GF-D8 (cell line): ENCODE measurements around the gene OR2M3.
"Not testable (repeated sequence)": the region's sequence is repeated elsewhere in the genome, so short reads cannot be mapped to it uniquely, and the experiment has no call there.

Source experiments
- DNase-seq: peaks from one replicate; lab custom pipeline; 2025; lab: John Stamatoyannopoulos, UW

The OR2M3 gene, protein sequence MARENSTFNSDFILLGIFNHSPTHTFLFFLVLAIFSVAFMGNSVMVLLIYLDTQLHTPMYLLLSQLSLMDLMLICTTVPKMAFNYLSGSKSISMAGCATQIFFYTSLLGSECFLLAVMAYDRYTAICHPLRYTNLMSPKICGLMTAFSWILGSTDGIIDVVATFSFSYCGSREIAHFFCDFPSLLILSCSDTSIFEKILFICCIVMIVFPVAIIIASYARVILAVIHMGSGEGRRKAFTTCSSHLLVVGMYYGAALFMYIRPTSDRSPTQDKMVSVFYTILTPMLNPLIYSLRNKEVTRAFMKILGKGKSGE

DNA sequence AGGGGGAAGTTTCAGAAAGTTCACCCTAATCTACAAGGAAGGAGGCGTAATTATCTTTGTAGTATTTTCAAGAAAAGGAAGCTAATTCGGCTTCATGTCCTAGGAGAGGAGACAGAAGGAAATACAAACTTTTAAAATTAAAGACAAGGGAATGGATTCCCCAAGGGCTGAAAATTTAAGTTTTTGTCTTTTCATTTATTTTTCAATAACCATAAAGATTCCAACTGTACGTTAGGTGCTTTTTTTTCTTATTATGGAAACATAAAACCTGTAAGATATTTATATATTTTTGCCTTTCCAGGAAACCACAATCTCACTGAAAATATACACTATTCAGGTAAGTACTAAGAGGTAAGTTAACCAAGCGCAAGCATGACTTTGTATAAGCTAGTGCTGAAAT, at the start of gene OR2M3:
TSS of gene OR2M3 (plus strand) at position 301 of the 400 bp plus-strand sequence. CDS start 5,803 bp downstream, outside the sequence.
- no peak for DNase-seq

DNA sequence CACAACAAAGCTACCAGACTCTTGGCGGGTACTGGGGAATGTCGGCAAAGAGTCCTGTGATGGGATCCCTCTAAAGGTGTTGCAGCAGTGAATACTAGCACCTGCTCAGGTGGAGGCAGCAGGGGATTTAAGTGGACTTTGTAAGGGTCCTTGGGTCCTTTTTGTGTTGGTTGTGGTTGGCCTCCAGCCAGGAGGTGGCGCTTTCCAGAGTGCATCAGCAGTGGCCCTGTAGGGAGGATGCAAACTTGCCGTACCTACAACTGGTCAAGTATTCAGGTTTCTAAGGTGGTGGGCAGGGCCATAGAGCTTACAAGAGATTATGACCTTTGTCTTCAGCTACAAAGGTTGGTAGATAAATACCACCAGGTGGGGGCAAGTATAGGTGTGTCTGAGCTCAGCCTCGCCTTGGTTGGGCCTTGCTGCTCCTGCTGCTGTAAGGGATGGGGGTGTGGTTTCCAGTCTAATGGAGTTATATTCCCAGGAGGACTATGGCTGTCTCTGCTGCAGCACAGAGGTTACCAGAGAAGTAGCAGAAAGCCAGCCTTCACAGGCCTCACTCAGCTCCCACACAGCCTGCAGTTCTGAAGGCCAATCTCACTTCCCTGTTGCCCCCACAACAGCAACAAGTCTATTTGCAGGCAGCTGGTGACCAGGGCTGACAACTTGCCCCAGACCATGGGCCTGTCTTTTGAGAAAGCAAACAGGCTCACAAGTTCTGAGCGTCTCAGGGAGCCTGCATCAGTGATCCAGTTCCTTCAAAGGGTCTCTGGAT, 44.8 kb upstream of the OR2M3 start:
- DNase-seq: no peak

DNA sequence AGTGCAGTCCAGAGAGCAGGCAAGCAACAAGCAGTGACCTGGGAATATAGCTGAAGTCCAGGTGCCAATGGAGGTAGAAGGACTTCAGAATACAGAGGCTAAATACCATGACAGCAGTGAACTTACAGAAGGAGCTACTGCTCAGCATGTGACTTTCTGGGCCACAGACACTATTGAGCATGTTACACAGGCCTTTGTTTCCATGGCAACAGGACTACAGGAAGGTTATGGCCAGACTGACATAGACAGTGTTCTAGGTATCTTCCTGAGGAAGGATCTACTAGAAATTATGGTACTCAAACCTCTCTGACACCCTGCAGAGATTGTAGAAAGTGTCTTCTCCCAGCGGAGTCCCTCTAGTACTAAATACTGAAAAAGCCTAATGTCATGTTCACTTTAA, 41.1 kb upstream of the OR2M3 start:
- DNase-seq: no peak

- DNase-seq: no peak
These were observed 38.3 kb upstream of the OR2M3 start for GRCh38 chr1:248158758-248159157.

GRCh38 chr1:248164031-248164430, 33.0 kb upstream of the OR2M3 start:
- no peak for DNase-seq

DNA sequence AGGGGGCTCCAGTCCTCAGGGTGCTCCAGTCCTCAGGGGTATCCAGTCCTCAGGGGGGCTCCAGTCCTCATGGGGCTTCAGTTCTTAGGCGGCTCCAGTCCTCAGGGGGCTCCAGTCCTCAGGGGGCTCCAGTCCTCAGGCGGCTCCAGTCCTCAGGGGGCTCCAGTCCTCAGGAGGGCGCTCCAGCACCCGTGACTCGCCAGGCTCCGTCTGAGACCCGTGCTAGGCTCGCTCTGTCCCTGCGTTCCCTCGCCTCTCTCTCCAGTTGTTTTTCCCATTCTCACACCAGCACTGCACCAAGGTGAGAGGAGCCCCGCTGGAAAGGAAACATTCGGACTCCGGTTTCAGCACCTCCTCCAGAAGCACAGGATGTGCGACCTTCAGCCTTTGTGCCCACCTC, 31.9 kb upstream of the OR2M3 start:
- no peak for DNase-seq

DNA sequence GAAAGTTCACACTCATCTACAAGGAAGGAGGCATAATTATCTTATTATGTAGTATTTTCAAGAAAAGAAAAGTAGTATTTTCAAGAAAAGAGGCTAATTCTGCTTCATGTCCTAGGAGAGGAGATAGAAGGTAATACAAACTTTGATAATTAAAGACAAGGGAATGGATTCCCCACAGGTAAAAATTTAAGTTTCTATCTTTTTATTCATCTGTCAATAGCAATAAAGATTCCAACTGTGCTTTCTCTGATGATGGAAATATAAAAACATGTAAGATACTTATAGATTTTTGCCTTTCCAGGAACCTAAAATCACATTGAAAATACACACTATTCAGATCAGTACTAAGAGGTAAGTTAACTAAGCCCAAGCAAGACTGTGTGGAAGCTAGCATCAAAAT, 22.5 kb upstream of the OR2M3 start, which contains the start of gene OR2M2:
TSS of gene OR2M2 (plus strand) at position 301 of the 400 bp plus-strand sequence. CDS start 5,165 bp downstream, outside the sequence.
- DNase-seq: no peak

DNA sequence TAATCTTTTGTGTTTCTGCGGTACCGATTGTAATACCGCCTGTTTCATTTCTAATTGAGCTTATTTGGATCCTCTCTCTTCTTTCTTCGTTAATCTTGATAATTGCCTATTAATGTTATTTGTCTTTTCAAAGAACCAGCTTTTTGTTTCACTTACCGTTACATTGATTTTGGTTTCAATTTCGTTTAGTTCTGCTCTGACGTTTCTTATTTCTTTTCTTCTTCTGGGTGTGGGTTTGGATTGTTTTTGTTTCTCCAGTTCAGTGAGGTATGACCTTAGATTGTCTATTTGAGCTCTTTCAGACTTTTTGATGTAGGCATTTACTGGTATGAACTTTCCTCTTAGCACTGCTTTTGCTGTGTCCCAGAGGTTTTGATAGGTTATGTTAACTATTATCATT, 13.1 kb upstream of the OR2M3 start:
- no peak for DNase-seq

DNA sequence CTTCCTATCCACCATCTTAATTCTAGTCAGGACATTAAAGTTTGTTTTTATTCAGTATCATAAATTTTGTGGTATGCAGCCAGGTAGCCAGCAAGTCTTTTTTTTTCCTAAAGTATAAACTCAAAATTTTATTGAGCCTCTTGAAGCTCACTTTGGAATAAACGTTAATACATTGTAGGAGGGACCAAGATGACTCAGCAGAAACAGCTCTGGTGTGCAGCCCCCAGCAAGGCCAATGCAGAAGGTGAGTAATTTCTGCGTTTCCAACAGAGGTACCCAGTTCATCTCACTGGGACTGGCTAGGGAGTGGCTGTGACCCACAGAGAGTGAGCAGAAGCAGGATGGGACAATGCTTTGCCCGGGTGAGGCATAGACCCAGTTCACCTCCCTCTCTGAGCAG, 9.7 kb upstream of the OR2M3 start:
- DNase-seq: no peak

DNA sequence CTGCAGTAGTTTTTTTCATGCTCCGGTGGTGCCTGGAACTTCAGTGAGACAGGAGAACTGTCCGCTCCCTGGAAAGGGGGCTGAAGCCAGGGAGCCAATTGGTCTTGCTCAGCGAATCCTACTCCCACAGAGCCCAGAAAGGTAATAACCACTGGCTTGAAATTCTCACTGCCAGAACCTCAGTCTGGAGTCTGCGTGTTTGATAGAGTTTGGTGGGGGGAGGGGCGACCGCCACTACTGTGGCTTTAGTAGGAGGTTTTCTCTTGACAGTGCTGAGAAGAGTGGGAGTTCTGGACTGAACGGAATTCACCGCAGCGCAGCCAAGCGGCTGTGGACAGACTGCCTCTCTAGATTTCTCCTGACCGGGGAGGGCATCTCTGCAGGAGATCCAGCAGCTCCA, 8.0 kb upstream of the OR2M3 start:
- DNase-seq: no peak

DNA sequence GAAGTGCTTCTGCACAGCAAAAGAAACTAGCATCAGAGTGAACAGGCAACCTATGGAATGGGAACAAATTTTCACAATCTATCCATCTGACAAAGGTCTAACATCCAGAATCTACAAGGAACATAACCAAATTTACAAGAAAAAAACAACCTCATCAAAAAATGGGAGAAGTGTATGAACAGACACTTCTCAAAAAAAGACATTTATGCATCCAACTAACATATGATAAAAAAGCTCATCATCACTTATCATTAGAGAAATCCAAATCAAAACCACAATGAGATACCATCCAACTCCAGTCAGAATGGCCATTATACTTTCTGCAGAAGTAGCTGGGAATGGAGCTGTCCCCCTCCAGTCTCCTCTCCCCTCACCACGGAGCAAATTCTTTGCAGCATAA, 2.9 kb upstream of the OR2M3 start:
- DNase-seq: no peak

- no peak for DNase-seq
These were observed 18.8 kb downstream of the OR2M3 start for GRCh38 chr1:248215880-248216279.

- DNase-seq: no peak
These were observed 28.5 kb downstream of the OR2M3 start for GRCh38 chr1:248225537-248225936.

GRCh38 chr1:248229360-248229908, 32.4 kb downstream of the OR2M3 start:
- DNase-seq: no peak

- no peak for DNase-seq
These were observed 34.1 kb downstream of the OR2M3 start, which contains the start of gene OR2M4 for GRCh38 chr1:248231117-248231516. Gene OR2M4, plus strand, starts transcription at chr1:248231417. Its CDS starts 7,512 bp downstream, at chr1:248238929.

- DNase-seq: no peak
These were observed 42.4 kb downstream of the OR2M3 start for GRCh38 chr1:248239478-248239877.

- DNase-seq: no peak
These were observed 46.1 kb downstream of the OR2M3 start for GRCh38 chr1:248243204-248243603.

DNA sequence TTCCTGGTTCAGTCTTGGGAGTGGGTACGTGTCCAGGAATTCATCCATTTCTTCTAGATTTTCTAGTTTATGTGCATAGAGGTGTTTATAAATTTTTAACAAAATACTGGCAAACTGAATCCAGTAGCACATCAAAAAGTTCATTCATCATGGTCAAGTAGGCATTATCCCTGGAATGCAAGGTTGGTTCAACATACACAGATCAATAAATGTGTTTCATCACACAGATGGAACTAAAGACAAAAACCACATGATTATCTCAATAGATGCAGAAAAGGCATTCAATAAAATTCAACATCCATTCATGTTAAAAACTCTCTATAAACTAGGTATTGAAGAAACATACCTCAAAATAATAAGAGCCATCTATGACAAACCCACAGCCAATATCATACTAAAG, 62.2 kb downstream of the OR2M3 start:
- DNase-seq: not testable (repeated sequence)
